AG04449 (cell line): Measurements from ENCODE around the gene MPZL1.

Experiments
- CTCF ChIA-PET: fragments of 350-600 bp; formaldehyde crosslinking; extraction: SDS; loops from one replicate; lab custom pipeline; 2021; ENCODE audit warnings: antibody characterized with exemption; lab: Yijun Ruan, JAX
- POLR2A ChIA-PET: fragments of 400-600, 350-600 bp; formaldehyde crosslinking; extraction: SDS; loops from one replicate; lab custom pipeline; 2020; ENCODE audit warnings: antibody characterized with exemption, inconsistent platforms; lab: Yijun Ruan, JAX
- DNase-seq: peaks from one replicate; pipeline ENCODE4 v3.0.0-alpha.2; 2010; ENCODE audit warnings: low read depth, low spot score
- H3K4me3 ChIP-seq: 2 replicates; pipeline ENCODE4 v1.5.1; 2011; ENCODE audit warnings: low read depth, mild to moderate bottlenecking, control low read depth, low read length
- CTCF ChIP-seq: IDR thresholded peaks from one replicate; pipeline ENCODE4 v1.5.1; 2011; ENCODE audit warnings: mild to moderate bottlenecking, moderate library complexity, low read length, control low read depth, inconsistent platforms; ENCODE audit not compliant: insufficient read depth; ENCODE audit errors: missing control alignments

MPZL1 gene

GRCh38 chr1:167762061-167762746 lies 40.4 kb downstream of the MPZL1 start:
- POLR2A ChIA-PET = no interaction called here
- CTCF ChIA-PET = interaction anchor here (0.9 to 1.5 kb wide), 4 partner anchors 9 to 320 kb away, joined by 3 to 5 read pairs (median 3); no protein-coding TSS in a partner anchor
- TF ChIP-seq CTCF = no peak
- no peak for DNase-seq
- H3K4me3 ChIP-seq = no peak overlapping the region

- CTCF ChIA-PET = no interaction called here
- DNase-seq = no peak
- H3K4me3 ChIP-seq = no peak overlapping the region
- TF ChIP-seq CTCF = no peak
- POLR2A ChIA-PET = no interaction called here
Observed at GRCh38 chr1:167763525-167764220, 41.9 kb downstream of the MPZL1 start.

- ChIA-PET CTCF (no interaction called here), POLR2A (no interaction called here)
- TF ChIP-seq CTCF = no peak
- no peak overlapping the region for H3K4me3 ChIP-seq
- no peak for DNase-seq
Observed at GRCh38 chr1:167764458-167765330, 42.9 kb downstream of the MPZL1 start.

- TF ChIP-seq CTCF = no peak
- CTCF ChIA-PET = no interaction called here
- no peak overlapping the region for H3K4me3 ChIP-seq
- no peak for DNase-seq
- POLR2A ChIA-PET = no interaction called here
Observed at GRCh38 chr1:167765496-167765895, 43.7 kb downstream of the MPZL1 start.

GRCh38 chr1:167766538-167766937 lies 44.8 kb downstream of the MPZL1 start:
- DNase-seq = no peak
- ChIA-PET POLR2A (no interaction called here), CTCF (no interaction called here)
- TF ChIP-seq CTCF = no peak
- H3K4me3 ChIP-seq = no peak overlapping the region
